Hematopoietic multipotent progenitor cell (in vitro differentiated cells): ENCODE data around the gene TMEM60. TPM values are rescaled to one million over a fixed set of nuclear protein-coding genes. Genes with fewer than 3 reads are reported as not detected.

Experiments
- DNase-seq, 3 donors: peaks; one replicate each; pipeline ENCODE4 v3.0.0-alpha.2; 2011 to 2015; ENCODE audit warnings: low read depth in 2 of 3, low spot score in 2 of 3
- total RNA-seq: library from RNA; depleted of rRNA; stranded (reverse); fragments of >200 nt; gene quantifications from one replicate; pipeline ENCODE4 v1.2.3, GENCODE V29; 2012

Gene TMEM60
- total RNA-seq, 1 donor: 6.2 TPM

DNA sequence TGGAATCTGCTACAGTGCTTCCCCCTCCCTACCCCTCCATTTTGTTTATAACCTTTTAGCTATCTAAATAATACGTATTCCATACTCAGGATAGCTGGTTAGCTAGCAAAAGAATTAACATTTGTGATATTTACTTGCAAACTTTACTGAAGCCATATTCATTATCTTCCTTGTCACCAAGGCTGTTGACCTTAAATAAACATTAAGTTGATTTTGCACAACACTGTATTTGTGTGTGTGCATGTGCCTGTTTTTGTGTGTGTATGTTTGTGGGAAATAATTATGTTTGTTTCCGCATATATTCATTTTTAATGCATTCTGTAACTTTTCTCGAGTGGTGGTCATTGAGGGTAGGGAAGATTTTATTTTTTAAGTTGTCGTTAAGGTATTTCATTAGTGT lies 15.9 kb downstream of the TMEM60 start:
- no peak for DNase-seq

DNA sequence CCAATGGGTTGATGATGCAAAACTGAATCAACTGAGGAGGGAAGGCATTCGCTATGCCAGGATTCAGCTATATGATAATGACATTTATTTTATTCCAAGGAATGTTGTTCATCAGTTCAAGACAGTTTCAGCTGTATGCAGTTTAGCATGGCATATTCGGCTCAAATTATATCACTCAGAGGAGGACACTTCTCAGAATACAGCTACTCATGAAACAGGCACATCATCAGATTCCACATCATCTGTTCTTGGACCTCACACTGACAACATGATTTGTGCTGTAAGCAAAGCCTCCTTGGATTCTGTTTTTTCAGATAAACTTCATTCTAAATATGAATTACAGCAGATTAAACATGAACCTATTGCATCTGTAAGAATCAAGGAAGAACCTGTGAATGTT lies 19.7 kb downstream of the TMEM60 start:
- no peak for DNase-seq

DNA sequence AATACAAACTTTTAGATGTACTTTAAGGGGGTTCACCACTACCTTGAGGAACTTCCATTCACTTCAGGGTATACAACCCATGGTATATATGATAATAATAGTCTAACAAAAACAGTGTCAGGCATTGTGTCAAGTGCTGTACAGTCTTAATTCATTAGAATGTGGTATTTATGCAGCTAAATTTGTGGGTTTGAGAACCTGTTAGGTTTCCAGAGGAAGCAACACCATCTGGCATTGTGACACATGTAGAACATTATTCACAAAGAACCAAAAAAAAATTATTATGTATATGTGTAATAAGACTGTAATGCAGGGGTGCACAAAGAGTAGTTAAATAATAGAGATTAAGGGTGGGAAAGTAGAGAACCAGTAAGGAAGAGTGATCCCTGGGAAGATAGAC lies 26.3 kb downstream of the TMEM60 start:
- DNase-seq: peak in 1 of 3 donors; percentile 49

DNA sequence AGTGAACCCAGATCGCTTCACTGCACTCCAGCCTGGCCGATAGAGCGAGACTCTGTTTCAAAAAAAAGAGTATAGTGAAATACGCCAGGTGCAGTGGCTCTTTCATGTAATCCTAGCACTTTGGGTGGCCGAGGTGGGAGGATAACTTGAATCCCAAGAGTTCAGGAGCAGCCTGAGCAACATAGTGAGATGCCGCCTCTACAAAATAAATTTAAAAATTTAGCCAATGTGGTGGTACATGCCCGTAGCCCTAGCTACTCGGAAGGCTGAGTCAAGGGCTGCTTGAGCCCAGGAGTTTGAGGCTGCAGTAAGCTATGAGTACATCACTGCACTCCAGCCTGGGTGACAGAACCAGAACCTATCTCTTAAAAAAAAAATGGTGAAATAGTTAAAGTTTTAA lies 27.9 kb downstream of the TMEM60 start:
- DNase-seq: no peak

DNA sequence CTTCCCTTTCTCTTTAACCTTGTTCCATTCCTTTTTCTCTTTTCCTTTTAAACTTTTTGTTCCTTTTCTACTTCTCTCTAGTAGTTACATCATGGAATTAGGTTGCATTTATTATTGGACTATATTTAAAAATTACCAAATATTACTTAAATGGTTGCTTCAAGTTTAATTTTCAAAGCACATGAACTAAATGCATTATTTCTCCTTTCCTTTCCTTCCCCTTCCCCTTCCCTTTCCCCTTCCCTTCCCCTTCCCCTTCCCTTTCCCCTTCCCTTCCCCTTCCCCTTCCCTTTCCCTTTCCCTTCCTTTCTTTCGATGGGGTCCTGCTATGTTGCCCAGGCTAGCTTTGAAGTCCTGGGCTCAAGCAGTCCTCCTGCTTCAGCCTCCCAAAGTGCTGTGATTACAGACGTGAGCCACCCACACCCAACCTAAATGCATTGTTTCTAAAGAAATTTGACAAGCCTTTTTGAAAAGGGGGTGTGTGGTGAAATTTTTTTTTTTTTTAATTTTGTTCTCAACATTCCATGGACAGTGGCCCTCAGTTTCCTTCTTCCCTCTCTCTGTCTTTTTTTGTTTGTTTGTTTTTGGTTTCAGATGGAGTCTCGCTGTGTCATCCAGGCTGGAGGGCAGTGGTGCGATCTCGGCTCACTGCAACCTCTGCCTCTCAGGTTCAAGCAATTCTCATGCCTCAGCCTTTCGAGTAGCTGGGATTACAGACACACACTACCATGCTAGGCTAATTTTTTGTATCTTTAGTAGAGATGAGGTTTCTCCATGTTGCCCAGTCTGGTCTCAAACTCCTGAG lies 31.2 kb downstream of the TMEM60 start:
- DNase-seq: no peak

DNA sequence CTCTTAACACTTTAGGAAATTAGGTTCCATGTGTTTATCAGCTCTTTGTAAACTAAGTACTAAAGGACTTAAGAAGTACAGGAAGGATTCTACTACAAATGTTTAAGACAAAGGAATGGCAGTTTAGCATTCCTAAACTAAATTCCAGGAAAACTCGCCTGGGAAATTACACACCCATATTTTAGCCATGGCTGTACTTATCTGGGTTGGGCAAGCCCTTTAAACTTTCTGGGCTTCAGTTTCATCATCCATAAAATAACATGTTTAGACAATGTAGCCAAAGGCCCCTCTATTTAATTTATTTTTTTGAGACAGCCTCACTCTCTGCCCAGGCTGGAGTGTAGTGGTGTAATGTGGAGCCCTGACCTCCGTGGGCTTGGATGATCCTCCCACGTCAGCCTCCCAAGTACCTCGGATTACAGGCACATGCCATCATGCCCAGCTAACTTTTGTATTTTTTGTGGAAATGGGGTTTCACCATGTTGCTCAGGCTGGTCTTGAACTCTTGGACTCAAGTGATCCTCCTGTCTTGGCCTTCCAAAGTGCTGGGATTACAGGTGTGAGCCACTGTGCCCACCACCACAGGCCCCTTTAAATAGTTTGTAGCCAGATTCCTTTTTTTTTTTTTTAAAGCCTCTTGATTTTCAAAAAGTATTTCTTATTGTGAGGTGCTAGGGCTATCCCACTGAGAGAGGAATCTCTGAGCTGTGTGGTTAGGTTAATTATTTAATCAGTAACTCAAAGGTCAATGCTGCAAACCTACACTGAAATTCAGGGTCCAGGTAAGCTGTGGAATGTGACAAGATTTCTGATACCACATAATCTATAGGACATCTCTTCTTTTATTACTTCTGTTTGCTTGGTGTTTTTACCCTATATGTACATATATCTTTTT lies 32.1 kb downstream of the TMEM60 start:
- no peak for DNase-seq

DNA sequence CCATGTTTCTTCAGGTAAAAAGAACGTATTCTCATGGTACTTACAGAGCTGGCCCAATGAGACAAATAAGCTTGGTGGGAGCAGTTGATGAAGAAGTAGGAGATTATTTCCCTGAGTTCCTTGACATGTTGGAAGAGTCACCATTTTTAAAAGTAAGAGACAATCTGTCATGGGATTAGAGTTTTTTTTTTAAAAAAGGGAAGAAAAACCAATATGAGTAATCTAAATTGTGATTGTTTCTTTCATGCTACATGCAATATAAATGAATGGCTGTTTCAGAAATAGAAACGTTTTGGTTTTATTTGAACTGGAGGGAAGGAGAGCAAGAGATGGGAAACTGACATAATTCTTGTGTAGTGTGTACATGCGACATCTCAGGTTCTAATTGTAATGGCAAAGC lies 32.8 kb downstream of the TMEM60 start:
- DNase-seq: no peak

DNA sequence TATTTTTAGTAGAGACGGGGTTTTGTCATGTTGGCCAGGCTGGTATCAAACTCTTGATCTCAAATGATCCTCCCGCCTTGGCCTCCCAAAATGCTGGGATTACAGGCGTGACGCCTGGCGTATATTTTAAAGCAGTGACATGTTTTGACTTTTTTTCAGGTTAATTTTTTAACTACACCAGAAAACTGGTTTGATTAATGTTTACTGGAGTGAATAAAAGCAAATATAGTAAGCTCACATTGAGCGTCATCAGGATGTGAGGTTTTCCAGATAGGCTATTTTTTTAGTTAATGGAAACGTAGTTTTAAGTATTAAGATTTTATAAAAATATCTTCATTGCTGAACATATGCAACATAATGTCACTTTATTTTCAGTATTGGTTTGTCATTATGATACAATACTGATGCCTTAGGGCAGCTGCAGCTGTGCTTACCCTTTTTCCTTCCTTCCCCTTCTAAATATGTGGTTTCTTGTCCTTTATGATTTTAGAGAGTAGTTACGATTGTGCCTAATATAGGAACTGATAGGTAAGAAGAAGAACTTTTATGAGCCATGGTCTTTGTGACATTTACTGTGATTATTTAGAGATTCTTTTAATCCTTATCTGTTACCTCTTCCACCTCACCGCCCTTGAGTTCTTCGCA lies 37.3 kb downstream of the TMEM60 start:
- DNase-seq: peak in 1 of 3 donors; percentile 22

DNA sequence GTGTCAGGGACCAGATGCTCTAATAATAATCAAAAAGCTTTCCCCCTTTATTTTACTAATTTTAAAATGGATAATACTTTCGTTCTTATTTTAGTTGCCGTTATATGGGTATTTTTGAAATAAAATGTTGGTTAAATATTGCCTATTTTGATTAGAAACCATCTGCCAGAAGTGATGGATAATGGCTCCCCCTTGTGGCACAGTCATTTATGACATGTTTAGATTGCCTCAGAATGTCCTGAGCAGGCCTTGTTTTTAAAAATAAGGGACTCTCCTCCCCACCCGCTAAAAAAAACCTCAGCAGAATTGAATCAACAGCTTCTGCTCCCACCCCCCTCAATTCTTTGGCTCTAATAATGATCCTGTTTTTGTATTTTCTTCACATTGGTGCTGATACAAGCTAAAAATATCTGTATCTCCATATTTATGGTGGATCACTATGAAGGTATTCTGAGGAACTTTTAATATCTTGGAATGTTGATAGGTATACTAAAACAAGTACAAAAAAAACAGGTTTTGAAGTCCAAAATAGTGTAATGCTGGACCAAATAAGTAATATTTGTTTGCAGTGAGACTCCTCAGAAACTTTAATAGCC lies 38.8 kb downstream of the TMEM60 start:
- DNase-seq: peak; percentile 70 to 86 (median 74)

DNA sequence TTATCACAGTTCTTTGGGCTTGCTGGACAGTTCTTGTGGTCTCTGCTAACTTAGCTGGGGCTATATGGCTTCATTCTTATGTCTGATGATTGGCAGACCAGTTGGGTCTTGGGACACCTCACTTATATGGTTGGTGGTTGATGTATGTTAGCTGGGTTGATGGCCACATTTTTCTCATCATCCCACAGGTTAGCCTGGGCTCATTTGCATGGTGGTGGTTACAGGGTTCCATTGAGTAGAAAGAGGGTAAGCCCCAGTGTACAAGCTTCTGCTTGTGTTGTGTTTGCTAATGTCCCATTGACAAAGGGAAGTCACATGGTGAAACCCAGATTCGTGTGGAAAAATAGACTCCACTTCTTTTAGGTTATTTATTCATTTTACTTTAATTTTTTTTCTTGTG lies 40.6 kb downstream of the TMEM60 start:
- no peak for DNase-seq

DNA sequence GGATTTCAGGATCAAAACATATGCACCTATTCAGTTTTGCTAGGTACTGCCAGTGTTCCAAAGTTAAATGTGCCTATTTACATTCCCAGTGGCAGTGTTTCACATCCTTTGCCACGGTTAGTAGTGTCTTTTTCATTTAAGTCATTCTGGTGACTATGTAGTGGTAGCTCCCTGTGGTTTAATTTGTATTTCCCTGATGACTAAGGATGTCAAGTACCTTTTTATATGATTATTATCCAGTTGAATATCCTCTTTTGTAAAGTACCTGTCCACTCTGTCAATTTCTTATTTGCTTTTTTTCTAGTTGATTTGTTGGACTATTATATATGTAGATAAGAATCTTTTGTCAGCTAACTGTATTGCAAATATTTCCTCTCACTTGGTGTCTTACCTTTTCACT lies 45.1 kb downstream of the TMEM60 start:
- no peak for DNase-seq

DNA sequence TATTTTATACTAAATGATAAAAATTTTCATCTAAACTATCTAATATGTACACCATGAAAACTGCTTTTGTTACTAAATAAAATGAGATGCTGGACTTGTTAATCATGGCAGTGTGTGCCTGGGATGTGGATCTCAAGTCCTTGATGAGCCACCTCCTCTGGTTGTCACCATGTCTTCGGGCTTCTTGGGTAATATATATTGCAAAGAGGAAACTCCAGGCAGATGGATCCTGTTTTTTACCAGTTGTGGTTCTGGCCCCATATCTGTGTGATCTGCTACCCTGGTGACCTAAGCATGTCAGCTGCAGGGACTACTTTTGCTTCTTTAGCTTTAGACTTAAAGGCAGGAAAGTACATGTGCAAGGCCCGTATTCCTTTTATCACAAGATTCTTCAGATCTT lies 46.2 kb downstream of the TMEM60 start:
- peak in 2 of 3 donors; percentile 92 to 97 for DNase-seq

DNA sequence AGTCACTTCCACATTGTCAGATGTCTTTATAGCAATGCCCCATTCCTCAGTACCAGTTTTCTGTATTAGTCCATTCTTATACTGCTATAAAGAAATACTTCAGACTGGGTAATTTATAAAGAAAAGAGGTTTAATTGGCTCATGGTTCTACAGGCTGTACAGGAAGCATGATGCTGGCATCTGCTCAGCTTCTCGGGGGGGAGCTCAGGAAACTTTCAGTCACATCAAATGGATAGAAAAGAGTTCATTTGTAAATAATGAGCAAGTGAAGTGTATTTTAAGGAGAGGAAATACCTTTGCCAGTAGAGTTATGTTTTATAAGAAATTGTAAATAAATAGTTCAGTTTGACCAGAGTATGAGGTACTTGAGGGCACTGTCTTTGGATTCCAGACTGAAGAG lies 50.5 kb downstream of the TMEM60 start:
- DNase-seq: peak in 1 of 3 donors; percentile 41

DNA sequence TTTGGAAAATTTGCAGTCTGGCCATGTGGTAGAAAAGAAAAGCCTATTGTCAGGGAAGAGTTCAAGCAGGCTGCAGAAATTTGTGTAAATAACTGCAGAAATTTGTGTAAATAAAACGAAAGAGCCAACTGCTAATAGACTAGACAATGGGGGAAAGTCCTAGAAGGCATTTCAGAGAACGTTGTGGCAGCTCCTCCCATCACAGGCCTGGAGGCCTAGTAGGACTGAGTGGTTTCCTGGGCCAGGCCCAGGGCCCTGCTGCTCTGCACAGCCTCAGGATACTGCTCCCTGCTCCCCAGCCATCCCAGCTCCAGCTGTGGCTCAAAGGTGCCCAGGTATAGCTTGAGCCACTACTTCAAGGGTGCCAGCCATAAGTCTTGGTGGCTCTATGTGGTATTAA lies 51.1 kb downstream of the TMEM60 start:
- DNase-seq: no peak

DNA sequence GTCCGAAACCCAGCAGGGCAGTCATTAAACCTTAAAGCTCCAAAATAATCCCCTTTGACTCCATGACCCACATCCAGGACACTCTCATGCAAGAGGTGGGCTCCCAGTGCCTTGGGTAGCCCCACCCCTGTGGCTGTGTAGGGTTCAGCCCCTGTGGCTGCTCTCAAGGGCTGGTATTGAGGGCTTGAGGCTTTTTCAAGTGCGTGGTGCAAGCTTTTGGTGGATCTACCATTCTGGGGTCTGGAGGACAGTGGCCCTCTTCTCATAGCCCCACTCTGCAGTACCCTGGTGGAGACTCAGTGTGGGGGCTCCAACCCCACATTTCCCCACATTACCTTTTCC lies 51.4 kb downstream of the TMEM60 start:
- no peak for DNase-seq

DNA sequence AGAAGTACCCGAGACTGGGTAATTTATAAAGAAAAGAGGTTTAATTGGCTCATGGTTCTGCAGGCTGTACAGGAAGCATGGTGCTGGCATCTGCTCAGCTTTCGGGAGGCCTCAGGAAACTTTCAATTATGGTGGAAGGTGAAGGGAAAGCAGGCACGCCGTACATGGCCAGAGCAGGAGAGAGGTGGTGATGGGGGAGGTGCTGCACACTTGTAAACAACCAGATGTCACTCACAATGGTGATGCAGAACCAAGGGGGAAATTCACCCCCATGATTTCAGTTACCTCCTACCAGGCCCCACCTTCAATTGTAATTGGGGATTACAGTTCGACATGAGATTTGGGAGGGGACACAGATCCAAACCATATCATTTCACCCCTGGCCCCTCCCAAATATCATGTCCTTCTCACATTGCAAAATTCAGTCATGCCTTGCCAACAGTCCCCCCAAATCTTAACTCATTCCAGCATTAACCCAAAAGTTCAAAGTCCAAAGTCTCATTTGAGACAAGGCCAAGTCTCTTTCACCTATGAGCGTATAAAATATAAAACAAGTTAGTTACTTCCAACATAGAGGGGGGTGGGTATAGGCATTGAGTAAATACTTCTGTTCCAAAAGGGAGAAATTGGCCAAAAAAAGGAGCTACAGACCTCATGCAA lies 51.9 kb downstream of the TMEM60 start:
- DNase-seq: no peak

DNA sequence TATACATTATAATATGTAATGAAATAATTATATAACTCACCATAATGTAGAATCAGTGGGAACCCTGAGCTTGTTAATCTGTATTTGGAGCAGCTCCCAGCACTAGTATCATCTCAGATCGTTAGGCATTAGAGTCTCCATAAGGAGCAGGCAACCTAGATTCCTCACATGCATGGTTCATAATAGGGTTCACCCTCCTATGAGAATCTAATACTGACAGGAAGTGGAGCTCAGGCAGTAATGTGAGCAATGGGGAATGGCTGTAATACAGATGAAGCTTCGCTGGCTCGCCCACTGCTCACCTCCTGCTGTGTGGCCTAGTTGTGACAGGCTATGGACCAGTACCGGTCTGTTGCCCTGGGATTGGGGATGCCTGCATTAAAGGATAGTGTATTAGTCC lies 52.5 kb downstream of the TMEM60 start:
- DNase-seq: no peak
